Measurements from ENCODE around the gene CTNND2.

Gene CTNND2

GRCh38 chr5:11386398-11386797 is 517.8 kb downstream of the CTNND2 start:
- no peak for DNase-seq (ENCODE audit: low spot score)

- DNase-seq (ENCODE audit: low spot score) = no peak
Observed at GRCh38 chr5:11385901-11386293, 518.3 kb downstream of the CTNND2 start.

GRCh38 chr5:11385251-11385900 is 518.9 kb downstream of the CTNND2 start:
- DNase-seq (ENCODE audit: low spot score) = no peak

- DNase-seq (ENCODE audit: low spot score) = no peak
Observed at GRCh38 chr5:11384441-11385250, 519.6 kb downstream of the CTNND2 start.

GRCh38 chr5:11383506-11384095 is 520.6 kb downstream of the CTNND2 start:
- DNase-seq (ENCODE audit: low spot score) = no peak

GRCh38 chr5:11378461-11378860 is 525.8 kb downstream of the CTNND2 start:
- DNase-seq (ENCODE audit: low spot score) = no peak

GRCh38 chr5:11377896-11378295 is 526.4 kb downstream of the CTNND2 start:
- DNase-seq (ENCODE audit: low spot score) = no peak

- DNase-seq (ENCODE audit: low spot score) = no peak
Observed at GRCh38 chr5:11372191-11372590, 532.1 kb downstream of the CTNND2 start.

- DNase-seq (ENCODE audit: low spot score) = no peak
Observed at GRCh38 chr5:11371021-11371420, 533.2 kb downstream of the CTNND2 start.

- no peak for DNase-seq (ENCODE audit: low spot score)
Observed at GRCh38 chr5:11364531-11364930, 539.7 kb downstream of the CTNND2 start.

GRCh38 chr5:11363631-11364178 is 540.5 kb downstream of the CTNND2 start:
- DNase-seq (ENCODE audit: low spot score) = no peak

GRCh38 chr5:11361768-11362167 is 542.5 kb downstream of the CTNND2 start:
- no peak for DNase-seq (ENCODE audit: low spot score)

GRCh38 chr5:11357928-11358327 is 546.3 kb downstream of the CTNND2 start:
- no peak for DNase-seq (ENCODE audit: low spot score)

GRCh38 chr5:11355491-11355890 is 548.8 kb downstream of the CTNND2 start:
- no peak for DNase-seq (ENCODE audit: low spot score)

- DNase-seq (ENCODE audit: low spot score) = no peak
Observed at GRCh38 chr5:11346336-11346735, 557.9 kb downstream of the CTNND2 start.

- DNase-seq (ENCODE audit: low spot score) = no peak
Observed at GRCh38 chr5:11335881-11336760, 568.1 kb downstream of the CTNND2 start.

- no peak for DNase-seq (ENCODE audit: low spot score)
Observed at GRCh38 chr5:11334404-11334803, 569.8 kb downstream of the CTNND2 start.

GRCh38 chr5:11329679-11330078 is 574.6 kb downstream of the CTNND2 start:
- no peak for DNase-seq (ENCODE audit: low spot score)

GRCh38 chr5:11324521-11325289 is 579.5 kb downstream of the CTNND2 start:
- DNase-seq (ENCODE audit: low spot score) = no peak

- DNase-seq (ENCODE audit: low spot score) = no peak
Observed at GRCh38 chr5:11323761-11324160, 580.5 kb downstream of the CTNND2 start.

GRCh38 chr5:11322133-11322532 is 582.1 kb downstream of the CTNND2 start:
- no peak for DNase-seq (ENCODE audit: low spot score)
